ENCODE data around the gene BAHD1.
A peak's percentile ranks its signal among the peaks of the same experiment; 100 is the strongest.

Gene BAHD1

DNA sequence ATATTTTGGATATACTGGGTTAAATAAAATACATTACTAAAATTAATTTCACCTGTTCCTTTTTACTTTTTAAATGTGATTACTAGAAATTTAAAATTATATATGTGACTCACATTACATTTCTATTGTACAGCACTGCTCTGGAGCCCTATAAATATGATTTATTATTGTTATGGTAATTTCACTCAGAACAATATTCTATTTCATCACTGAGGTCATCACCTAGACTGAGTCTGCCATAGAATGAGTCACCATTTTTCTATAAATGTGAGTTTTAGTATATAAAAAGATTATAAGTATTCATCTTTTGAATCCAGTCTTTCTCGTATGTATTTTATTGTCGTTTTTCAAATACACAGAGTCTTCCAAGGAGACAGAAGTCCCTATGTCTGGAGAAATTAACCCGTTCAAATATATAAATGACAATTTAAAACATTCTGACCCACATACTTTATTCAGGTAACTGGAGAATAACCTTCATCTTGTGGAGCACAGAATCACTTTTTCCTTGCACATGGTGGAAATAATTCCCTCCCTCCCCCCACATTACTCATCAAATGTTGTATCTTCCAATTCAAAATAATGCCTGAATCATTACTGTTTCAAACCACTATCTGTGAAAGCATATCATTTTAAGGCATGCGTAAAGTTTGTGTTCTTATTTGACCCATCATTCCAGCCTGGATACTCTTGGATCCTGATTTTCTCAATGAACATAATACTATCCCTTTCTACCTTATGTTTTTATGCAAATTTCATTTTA lies 60.0 kb downstream of the BAHD1 start:
- DNase-seq: no peak

DNA sequence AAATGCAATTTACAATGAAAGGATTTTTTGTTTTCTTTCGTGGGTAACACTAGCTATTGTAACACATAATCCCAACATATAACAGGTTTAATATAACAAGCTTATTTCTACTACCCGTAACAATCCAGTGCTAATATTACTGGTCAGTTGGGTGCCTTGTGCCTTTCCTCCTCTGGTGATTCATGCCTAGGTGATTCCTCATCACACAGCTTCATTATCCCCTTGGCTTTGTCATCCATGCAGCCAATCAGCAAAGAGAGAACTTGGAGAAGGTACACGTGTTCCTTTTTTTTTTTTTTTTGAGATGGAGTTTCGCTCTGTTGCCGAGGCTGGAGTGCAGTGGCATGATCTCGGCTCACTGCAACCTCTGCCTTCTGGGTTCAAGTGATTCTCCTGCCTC lies 60.7 kb downstream of the BAHD1 start:
- DNase-seq: no peak

DNA sequence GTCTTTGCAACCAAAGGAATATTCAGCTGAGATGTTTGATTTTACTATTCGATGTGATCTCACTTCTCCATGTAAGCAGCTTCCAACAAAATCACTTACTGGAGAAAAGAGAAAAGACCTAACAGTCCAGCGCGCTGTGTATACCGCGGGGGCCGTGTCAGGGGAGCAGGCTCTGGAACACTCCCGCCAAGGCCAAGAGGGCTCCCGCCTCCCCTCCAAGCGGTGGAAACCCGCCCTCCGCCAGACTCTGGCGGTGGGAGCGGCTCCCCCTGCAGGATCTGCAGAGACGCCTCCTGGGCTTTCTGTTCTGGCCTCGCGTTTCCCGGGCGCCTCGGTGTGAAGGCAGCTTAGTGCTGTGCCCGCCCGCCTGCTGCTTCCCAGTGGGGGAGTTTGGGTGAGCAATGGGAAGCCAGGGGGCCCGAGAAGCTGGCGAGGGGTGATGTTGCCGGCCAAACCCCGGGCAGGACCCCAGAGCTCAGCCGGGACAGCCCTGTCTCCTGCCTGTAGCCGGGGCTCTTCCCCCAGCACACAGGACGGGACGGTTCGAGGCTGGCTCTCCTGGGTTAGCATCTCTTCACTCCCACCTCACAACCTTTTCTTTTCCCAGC lies 66.3 kb downstream of the BAHD1 start:
- peak; percentile 41 for DNase-seq

DNA sequence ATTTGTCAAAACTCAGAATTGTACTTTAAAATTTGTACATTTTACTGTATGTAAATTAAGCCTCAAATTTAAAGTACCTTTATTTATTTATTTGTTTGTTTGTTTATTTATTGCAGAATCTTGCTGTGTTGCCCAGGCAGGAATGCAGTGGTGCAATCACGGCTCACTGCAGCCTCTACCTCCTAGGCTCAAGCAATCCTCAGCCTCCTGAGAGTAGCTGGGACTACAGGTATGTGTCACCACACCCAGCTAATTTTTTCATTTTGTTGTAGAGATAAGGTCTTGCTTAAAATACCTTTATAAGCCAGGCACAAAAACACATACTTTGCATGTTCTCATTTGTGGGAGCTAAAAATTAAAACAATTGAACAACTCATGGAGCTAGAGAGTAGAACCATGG lies 67.5 kb downstream of the BAHD1 start:
- DNase-seq: no peak

DNA sequence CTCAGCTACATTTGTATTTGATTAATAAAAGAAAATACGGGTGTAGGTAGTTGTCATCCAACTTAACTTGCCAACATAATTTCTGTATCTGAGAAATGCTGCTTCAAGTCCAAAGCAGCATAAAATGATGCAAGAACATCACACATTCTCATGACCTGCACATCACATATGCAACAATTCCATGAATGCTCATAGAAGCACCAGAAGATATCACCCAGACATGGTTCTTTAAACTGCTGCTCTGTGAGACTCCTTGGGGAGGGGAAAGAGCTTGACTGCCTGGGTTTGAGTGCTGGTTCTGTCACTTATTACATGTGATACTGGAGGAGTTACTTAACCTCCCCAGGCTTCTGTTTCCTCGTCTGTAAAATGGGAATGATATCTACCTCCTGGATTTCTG lies 69.4 kb downstream of the BAHD1 start:
- DNase-seq: no peak

DNA sequence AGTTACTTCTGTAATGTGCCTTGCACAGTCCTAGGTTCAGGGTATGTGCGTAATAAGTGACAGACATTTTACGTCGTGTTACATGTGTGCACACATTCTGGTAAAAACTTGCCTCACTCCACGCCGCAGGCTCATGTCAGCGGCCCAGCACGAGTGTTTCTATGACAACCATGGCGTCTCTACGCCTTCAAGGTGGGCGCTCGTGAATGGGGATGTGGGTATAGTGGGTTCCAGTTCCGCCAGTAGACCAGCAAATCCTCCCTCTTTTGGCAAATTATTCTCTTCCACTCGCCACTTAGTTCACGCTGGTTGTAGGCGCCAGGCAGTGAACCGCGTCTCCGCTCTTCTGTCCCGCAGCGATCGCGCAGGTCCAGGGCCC lies 70.3 kb downstream of the BAHD1 start:
- no peak for DNase-seq

DNA sequence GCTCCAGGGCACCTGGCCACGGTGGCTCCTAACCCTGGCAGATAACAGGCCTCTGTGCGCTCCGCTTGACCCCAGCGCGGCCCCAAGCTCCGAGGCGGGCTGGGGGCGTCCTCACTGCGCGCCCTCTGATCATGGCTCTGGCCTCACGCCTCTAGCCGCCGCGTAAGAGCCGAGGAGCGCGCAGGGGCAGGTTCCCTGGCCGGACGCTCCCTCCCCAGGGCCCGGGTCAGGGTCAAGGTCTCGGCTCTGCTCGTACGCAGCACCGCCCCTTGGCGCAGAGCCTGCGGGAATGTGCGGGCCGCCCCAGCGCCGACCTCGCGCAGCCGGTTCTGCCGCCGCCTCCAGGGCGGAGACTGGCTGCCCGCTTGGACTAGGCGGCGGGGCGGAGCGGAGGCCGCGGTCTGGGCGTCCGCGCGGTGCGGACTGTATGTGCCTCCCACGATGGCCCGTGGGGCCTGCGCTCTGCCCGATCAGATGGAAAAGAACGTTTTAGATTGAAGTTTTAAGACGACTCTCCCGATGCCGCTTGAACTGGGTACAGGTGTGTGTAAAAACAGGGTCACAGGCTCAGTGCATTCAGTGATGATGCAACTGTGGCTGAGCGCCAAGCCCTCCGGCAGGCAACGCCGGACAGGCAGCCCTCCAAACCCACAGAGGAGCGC lies 70.8 kb downstream of the BAHD1 start:
- no peak for DNase-seq

DNA sequence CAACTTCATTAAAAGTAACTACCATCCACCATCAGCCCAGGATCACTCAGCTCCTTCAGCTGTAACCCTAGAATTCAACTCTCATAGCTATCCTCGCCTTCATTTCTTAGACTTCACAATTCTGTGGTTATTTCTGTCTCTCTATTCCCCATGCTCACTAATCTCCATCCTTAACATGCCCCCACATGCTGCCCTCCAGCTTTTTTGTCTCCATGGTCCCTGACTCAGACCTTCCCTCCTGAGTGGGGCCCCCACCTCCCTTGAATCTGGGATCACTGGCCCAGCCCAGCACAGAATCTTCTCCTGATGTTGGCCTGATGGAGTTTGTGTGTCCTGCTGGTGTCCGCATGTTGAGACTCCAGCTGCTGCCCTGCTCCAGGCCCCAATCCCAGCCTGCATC lies 71.7 kb downstream of the BAHD1 start:
- DNase-seq: no peak

DNA sequence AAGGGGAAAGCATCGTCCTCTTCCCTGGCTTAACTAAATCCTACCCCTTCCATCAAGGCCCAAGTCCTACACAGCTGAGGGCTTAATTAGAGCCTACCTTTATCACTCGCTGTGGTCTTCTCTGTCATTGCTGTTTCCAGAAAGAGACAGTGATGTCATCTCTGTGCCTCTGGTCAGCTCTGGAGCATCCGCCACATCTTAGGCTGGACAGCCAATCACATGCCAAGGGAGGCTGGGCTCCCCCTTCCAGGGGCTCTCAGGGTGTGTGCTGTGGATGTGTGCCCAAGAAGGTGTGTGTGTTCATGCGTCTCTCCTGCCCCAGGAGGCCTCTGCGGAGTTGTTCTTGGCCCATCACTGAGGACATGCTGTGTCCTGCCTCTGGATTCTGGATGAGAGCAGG lies 72.9 kb downstream of the BAHD1 start:
- DNase-seq: no peak

DNA sequence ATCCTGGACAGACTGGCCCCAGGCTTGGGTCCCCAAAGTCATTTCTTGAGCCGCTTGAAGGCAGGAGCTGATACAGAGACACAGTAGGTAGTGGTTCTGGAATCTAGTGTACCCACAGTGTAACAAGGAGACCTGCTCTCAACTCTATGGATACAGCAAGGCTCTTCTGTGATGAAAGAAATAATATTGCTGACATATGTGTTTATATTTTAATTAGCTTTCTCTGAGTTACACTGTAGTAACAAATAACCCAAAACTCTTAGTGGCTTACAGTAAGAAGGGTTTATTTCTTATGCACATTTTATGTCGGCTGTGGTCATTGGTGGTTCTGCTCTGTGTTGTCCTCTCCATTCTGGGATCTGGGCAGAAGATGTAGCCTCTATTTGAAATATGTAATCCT lies 75.6 kb downstream of the BAHD1 start:
- DNase-seq: no peak
